ENCODE data around the gene KDM2B.
A peak's percentile ranks its signal among the peaks of the same experiment; 100 is the strongest.

Gene KDM2B

DNA sequence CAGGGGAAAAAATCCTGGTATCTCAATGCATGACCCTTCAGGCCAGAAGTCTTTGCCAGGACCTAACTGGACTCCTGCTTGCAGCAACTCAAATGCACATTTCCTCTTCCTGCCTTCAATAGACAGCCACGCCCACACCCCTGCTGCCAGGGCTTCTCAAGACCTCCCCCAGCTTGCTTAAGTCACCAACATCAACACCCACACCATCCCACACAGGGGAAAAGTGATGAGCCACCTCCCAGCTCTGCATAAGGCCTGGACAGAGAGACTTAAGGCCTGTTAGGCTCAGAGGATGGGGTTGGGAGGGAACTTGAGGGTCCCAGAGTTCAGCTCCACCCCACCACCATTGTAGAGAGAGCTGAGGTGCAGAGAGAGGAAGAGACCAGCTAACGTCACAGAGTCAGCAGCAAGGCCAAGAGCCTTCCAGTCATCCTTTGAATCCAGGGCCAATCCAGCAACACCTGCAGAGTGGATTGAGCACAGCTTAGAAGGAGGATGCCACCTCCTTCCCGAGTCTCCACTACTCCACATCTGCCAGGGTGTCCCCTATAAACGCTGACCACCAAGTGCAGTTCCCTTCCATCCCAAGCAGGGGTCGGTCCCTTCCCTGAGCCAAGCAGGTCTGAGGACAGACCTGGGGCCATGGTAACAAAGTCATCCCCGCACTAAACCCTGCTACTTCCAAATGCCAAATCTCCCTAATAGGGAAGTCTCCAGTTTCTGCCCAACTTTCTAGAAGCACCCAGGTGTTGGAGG is 50.0 kb downstream of the KDM2B start:
- TF ChIP-seq, protein P1, sequence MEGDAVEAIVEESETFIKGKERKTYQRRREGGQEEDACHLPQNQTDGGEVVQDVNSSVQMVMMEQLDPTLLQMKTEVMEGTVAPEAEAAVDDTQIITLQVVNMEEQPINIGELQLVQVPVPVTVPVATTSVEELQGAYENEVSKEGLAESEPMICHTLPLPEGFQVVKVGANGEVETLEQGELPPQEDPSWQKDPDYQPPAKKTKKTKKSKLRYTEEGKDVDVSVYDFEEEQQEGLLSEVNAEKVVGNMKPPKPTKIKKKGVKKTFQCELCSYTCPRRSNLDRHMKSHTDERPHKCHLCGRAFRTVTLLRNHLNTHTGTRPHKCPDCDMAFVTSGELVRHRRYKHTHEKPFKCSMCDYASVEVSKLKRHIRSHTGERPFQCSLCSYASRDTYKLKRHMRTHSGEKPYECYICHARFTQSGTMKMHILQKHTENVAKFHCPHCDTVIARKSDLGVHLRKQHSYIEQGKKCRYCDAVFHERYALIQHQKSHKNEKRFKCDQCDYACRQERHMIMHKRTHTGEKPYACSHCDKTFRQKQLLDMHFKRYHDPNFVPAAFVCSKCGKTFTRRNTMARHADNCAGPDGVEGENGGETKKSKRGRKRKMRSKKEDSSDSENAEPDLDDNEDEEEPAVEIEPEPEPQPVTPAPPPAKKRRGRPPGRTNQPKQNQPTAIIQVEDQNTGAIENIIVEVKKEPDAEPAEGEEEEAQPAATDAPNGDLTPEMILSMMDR (IDR thresholded peaks at IDR 0.05; ENCODE audit: low read depth, low read length, missing control alignments) = no peak
- DNase-seq (ENCODE audit: extremely low read depth, low read depth) = peak; percentile 60
- no peak overlapping the region for H3K4me3 ChIP-seq (replicated peaks; ENCODE audit: low read depth, low read length)

DNA sequence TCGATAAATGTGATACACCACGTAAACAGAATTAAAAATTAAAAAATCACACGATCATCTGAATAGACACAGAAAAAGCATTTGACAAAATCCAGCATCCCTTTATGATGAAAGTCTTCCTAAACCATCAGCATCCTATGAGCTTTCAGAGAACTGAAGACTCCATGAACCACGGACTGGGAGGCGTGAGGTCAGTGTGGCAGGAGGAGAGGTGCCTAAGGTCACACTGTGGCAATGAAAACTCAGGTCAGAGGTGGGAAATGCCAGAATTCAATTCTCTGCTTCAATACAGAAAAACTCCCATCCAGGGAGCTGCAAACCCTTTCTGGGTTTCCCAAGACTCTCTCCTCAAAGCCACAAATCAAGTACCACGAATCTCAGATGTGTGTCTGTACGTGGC is 51.6 kb downstream of the KDM2B start:
- H3K4me3 ChIP-seq (replicated peaks; ENCODE audit: low read depth, low read length) = no peak overlapping the region
- no peak for DNase-seq (ENCODE audit: extremely low read depth, low read depth)
- TF ChIP-seq, protein P1 (IDR thresholded peaks at IDR 0.05; ENCODE audit: low read depth, low read length, missing control alignments) = no peak

DNA sequence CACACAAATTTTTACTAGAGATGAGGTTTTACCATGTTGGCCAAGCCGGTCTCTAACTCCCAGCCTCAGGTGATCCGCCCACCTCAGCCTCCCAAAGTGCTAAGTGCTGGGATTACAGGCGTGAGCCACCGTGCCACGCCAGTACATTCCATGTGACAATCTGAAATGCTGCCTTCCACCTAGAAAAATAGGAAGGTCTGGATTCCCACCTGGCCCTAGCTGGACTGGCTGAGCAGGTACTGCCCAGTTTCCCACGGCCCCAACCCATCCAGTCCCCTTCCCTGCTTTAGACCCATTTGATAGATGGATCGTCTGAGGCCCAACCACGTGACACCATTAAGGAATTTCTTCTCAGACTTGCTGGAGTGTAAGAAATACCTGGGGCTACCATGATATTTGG is 55.4 kb downstream of the KDM2B start:
- H3K4me3 ChIP-seq (replicated peaks; ENCODE audit: low read depth, low read length) = no peak overlapping the region
- TF ChIP-seq, protein P1 (IDR thresholded peaks at IDR 0.05; ENCODE audit: low read depth, low read length, missing control alignments) = no peak
- DNase-seq (ENCODE audit: extremely low read depth, low read depth) = no peak

DNA sequence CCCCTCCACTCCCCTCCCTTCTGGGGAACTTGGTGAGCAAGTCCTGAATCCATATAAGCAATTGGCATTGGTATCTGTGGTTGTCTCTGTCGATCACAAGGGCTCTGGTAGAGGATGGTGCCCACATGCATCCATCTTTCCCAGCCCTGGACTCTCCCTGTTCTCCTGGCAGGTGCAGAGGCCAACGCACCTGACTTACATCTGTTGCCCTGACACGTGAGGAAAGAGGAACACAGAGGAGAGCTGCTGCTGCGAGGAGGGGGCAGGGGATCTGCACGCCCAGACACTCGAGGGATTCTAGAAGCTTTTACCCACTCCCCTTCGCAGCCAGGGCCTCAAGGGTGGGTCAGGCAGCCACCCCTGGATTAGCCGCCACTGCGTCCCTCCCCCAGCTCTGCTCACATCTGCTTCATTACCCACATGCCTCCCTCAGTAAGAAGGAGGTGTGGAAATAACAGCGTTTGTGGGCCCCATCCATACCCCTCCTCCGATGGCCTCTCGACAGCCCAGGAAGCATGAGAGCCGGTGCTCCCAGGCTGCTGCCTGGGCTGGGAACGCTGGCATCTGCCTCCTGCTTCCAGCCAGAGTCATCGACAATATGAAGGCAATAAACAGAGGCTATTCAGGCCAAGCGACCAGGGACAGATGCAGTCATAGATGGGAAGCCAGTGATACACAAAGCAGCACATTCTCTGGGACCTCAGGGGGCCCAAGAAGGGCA is 56.5 kb downstream of the KDM2B start:
- DNase-seq (ENCODE audit: extremely low read depth, low read depth) = no peak
- H3K4me3 ChIP-seq (replicated peaks; ENCODE audit: low read depth, low read length) = no peak overlapping the region
- TF ChIP-seq, protein P1 (IDR thresholded peaks at IDR 0.05; ENCODE audit: low read depth, low read length, missing control alignments) = no peak

DNA sequence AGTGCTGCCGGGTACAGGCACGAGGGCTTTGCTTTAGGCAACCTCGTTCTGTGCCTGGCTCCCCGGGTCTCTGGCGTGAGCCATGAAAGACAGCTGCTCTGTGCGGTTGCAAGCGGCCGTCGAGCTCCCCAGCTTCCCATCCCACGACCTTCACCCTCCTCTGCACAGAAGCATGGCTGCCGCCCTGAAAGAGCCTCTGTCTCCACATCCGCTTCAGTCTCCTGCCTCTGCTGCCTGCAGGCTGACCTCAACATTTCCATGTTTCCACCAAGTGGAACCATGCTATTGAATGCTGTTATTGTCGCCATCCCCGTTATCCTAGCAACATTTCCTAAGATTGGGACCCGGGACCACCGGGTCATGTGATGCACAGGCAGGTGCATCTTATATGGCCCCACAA is 57.1 kb downstream of the KDM2B start:
- H3K4me3 ChIP-seq (replicated peaks; ENCODE audit: low read depth, low read length) = no peak overlapping the region
- TF ChIP-seq, protein P1 (IDR thresholded peaks at IDR 0.05; ENCODE audit: low read depth, low read length, missing control alignments) = no peak
- no peak for DNase-seq (ENCODE audit: extremely low read depth, low read depth)

DNA sequence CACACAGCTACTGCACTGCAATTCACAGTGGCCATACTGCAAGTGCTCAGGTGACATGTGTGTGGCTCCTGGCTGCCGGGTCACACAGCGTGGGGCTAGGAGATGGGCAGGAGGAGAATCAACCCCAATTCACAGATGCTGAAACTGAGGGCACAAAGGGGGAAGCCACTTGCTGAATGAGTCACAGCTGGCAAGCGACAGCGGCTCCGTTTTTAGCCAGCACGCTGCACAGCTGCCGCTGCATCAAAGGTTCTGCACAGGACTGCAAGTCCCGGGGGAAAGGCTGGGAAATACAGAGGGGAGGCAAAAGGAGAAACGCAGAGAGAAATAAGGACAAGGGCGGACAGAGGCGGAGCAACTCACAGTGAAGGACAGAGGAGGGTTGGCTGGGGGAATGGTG is 57.9 kb downstream of the KDM2B start:
- no peak for DNase-seq (ENCODE audit: extremely low read depth, low read depth)
- TF ChIP-seq, protein P1 (IDR thresholded peaks at IDR 0.05; ENCODE audit: low read depth, low read length, missing control alignments) = no peak
- no peak overlapping the region for H3K4me3 ChIP-seq (replicated peaks; ENCODE audit: low read depth, low read length)
